ENCODE data around the gene THSD7B.

The THSD7B gene

DNA sequence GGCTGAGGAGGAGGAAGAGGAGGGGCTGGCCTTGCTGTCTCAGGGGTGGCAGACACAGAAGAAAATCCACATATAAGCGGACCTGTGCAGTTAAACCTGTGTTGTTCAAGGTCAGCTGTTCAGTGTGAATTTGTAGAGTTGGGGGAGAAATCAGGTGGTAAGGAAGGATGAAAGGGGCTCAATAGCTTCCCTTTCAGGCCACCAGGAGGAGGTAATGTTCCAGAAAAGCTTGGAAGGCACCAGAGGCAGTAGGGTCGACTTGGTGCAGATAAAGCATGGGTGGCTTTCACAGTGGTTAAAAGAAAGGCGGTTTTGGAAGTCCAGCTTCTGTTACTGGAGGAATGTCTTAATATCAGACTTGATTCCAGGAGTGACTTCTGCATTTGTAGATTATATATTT is 167.4 kb downstream of the THSD7B start:
- no peaks in the 10 kb centered on the region for H3K36me3 ChIP-seq (replicated peaks in 1 of 2; ENCODE audit: control insufficient read depth in 2 of 2, insufficient read depth in 2 of 2, low read length in 2 of 2)
- H4K8ac ChIP-seq (ENCODE audit: low read depth, low read length): no peak overlapping the region
- no peak overlapping the region for H3K18ac ChIP-seq (ENCODE audit: low read length)
- H4K91ac ChIP-seq (ENCODE audit: low read depth, low read length, poor library complexity): no peak overlapping the region
- no peak overlapping the region for H2BK5ac ChIP-seq (ENCODE audit: low read length)
- H2AK5ac ChIP-seq (ENCODE audit: low read depth, low read length): no peak overlapping the region
- no CpG with 5 or more reads among the region's 3 CpGs for WGBS, 2 donors (ENCODE audit: extremely low coverage in 2 of 2, insufficient read length in 2 of 2, insufficient replicate concordance in 1 of 2)
- no peak overlapping the region for H2BK15ac ChIP-seq (ENCODE audit: low read length)
- no peak overlapping the region for H3K4me3 ChIP-seq (ENCODE audit: low read length in 2 of 2)
- H3K27ac ChIP-seq (replicated peaks; ENCODE audit: low read length): no peak overlapping the region
- no peak overlapping the region for H3K14ac ChIP-seq (ENCODE audit: low read length)
- no peaks in the 10 kb centered on the region for H3K27me3 ChIP-seq (ENCODE audit: control insufficient read depth in 3 of 3, insufficient read depth in 3 of 3, low read depth in 1 of 3, low read length in 3 of 3)
- DNase-seq (ENCODE audit: low spot score): peak; percentile 42
- H3K9ac ChIP-seq (ENCODE audit: low read depth, low read length, poor library complexity): no peak overlapping the region
- H3K4me1 ChIP-seq (ENCODE audit: control insufficient read depth in 2 of 2, insufficient read depth in 1 of 2, low read depth in 1 of 2, low read length in 2 of 2): no peaks in the 10 kb centered on the region
- H3K79me1 ChIP-seq (ENCODE audit: low read depth, low read length): no peaks in the 10 kb centered on the region
- no peak overlapping the region for H3K4ac ChIP-seq (ENCODE audit: low read length)
- H2BK12ac ChIP-seq (ENCODE audit: low read length): no peak overlapping the region
- no peaks in the 10 kb centered on the region for H3K9me3 ChIP-seq (replicated peaks in 1 of 2; ENCODE audit: control insufficient read depth in 2 of 2, insufficient read depth in 1 of 2, low read depth in 1 of 2, low read length in 2 of 2)
- H2BK120ac ChIP-seq (ENCODE audit: low read depth, low read length): no peak overlapping the region
- no peak overlapping the region for H3K4me2 ChIP-seq (ENCODE audit: insufficient read depth, low read length, poor library complexity, severe bottlenecking)
- H2AFZ ChIP-seq (ENCODE audit: low read length): no peak overlapping the region
- H3K23ac ChIP-seq (ENCODE audit: low read depth, low read length, poor library complexity): no peak overlapping the region

- no peak overlapping the region for H3K9ac ChIP-seq (ENCODE audit: low read depth, low read length, poor library complexity)
- DNase-seq (ENCODE audit: low spot score): no peak
- H3K27me3 ChIP-seq (ENCODE audit: control insufficient read depth in 3 of 3, insufficient read depth in 3 of 3, low read depth in 1 of 3, low read length in 3 of 3): no peaks in the 10 kb centered on the region
- no peak overlapping the region for H3K4me2 ChIP-seq (ENCODE audit: insufficient read depth, low read length, poor library complexity, severe bottlenecking)
- H3K4ac ChIP-seq (ENCODE audit: low read length): no peak overlapping the region
- H2BK15ac ChIP-seq (ENCODE audit: low read length): no peak overlapping the region
- H3K4me1 ChIP-seq (ENCODE audit: control insufficient read depth in 2 of 2, insufficient read depth in 1 of 2, low read depth in 1 of 2, low read length in 2 of 2): no peaks in the 10 kb centered on the region
- WGBS, 2 donors (ENCODE audit: extremely low coverage in 2 of 2, insufficient read length in 2 of 2, insufficient replicate concordance in 1 of 2): no CpG with 5 or more reads among the region's 1 CpG
- H2BK5ac ChIP-seq (ENCODE audit: low read length): no peak overlapping the region
- no peaks in the 10 kb centered on the region for H3K9me3 ChIP-seq (replicated peaks in 1 of 2; ENCODE audit: control insufficient read depth in 2 of 2, insufficient read depth in 1 of 2, low read depth in 1 of 2, low read length in 2 of 2)
- no peak overlapping the region for H3K4me3 ChIP-seq (ENCODE audit: low read length in 2 of 2)
- H2AK5ac ChIP-seq (ENCODE audit: low read depth, low read length): no peak overlapping the region
- no peak overlapping the region for H4K8ac ChIP-seq (ENCODE audit: low read depth, low read length)
- H3K14ac ChIP-seq (ENCODE audit: low read length): no peak overlapping the region
- H2BK120ac ChIP-seq (ENCODE audit: low read depth, low read length): no peak overlapping the region
- H3K18ac ChIP-seq (ENCODE audit: low read length): no peak overlapping the region
- no peak overlapping the region for H3K23ac ChIP-seq (ENCODE audit: low read depth, low read length, poor library complexity)
- H3K27ac ChIP-seq (replicated peaks; ENCODE audit: low read length): no peak overlapping the region
- H2AFZ ChIP-seq (ENCODE audit: low read length): no peak overlapping the region
- H2BK12ac ChIP-seq (ENCODE audit: low read length): no peak overlapping the region
- H3K36me3 ChIP-seq (replicated peaks in 1 of 2; ENCODE audit: control insufficient read depth in 2 of 2, insufficient read depth in 2 of 2, low read length in 2 of 2): no peaks in the 10 kb centered on the region
- no peaks in the 10 kb centered on the region for H3K79me1 ChIP-seq (ENCODE audit: low read depth, low read length)
- no peak overlapping the region for H4K91ac ChIP-seq (ENCODE audit: low read depth, low read length, poor library complexity)
These were observed 169.8 kb downstream of the THSD7B start for GRCh38 chr2:136935119-136935518.

DNA sequence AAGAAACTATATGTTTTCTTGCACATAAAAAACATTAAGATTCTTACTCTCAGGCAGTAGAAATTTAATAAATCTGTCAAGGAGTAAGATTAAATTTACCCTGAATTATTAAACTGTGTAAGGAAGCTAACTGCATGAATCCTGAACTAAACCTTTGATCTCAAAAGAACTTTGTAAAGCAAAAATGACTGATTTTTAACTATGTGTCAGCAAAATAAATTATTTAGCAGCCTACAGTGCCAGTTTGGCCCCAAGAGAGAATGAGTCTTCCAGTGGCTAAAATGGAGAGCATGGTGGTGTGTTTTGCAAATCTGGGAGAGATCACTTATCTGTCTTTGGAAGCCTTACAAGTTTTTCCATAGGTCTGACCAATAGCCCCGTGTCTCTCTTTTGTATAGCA is 190.7 kb downstream of the THSD7B start:
- no peak overlapping the region for H2BK120ac ChIP-seq (ENCODE audit: low read depth, low read length)
- no peak overlapping the region for H3K27ac ChIP-seq (replicated peaks; ENCODE audit: low read length)
- H2AFZ ChIP-seq (ENCODE audit: low read length): no peak overlapping the region
- no peak overlapping the region for H2BK15ac ChIP-seq (ENCODE audit: low read length)
- H3K4me3 ChIP-seq (ENCODE audit: low read length in 2 of 2): no peak overlapping the region
- no peak overlapping the region for H2BK5ac ChIP-seq (ENCODE audit: low read length)
- no peak overlapping the region for H4K91ac ChIP-seq (ENCODE audit: low read depth, low read length, poor library complexity)
- H3K9me3 ChIP-seq (replicated peaks in 1 of 2; ENCODE audit: control insufficient read depth in 2 of 2, insufficient read depth in 1 of 2, low read depth in 1 of 2, low read length in 2 of 2): no peaks in the 10 kb centered on the region
- H3K4me1 ChIP-seq (ENCODE audit: control insufficient read depth in 2 of 2, insufficient read depth in 1 of 2, low read depth in 1 of 2, low read length in 2 of 2): no peaks in the 10 kb centered on the region
- H3K23ac ChIP-seq (ENCODE audit: low read depth, low read length, poor library complexity): no peak overlapping the region
- H3K27me3 ChIP-seq (ENCODE audit: control insufficient read depth in 3 of 3, insufficient read depth in 3 of 3, low read depth in 1 of 3, low read length in 3 of 3): no peaks in the 10 kb centered on the region
- H2BK12ac ChIP-seq (ENCODE audit: low read length): no peak overlapping the region
- H3K79me1 ChIP-seq (ENCODE audit: low read depth, low read length): no peaks in the 10 kb centered on the region
- no peaks in the 10 kb centered on the region for H3K36me3 ChIP-seq (replicated peaks in 1 of 2; ENCODE audit: control insufficient read depth in 2 of 2, insufficient read depth in 2 of 2, low read length in 2 of 2)
- no peak overlapping the region for H3K4ac ChIP-seq (ENCODE audit: low read length)
- no peak overlapping the region for H3K14ac ChIP-seq (ENCODE audit: low read length)
- H3K18ac ChIP-seq (ENCODE audit: low read length): no peak overlapping the region
- no peak overlapping the region for H3K9ac ChIP-seq (ENCODE audit: low read depth, low read length, poor library complexity)
- H3K4me2 ChIP-seq (ENCODE audit: insufficient read depth, low read length, poor library complexity, severe bottlenecking): no peak overlapping the region
- no CpG with 5 or more reads among the region's 1 CpG for WGBS, 2 donors (ENCODE audit: extremely low coverage in 2 of 2, insufficient read length in 2 of 2, insufficient replicate concordance in 1 of 2)
- H2AK5ac ChIP-seq (ENCODE audit: low read depth, low read length): no peak overlapping the region
- H4K8ac ChIP-seq (ENCODE audit: low read depth, low read length): no peak overlapping the region
- DNase-seq (ENCODE audit: low spot score): no peak

DNA sequence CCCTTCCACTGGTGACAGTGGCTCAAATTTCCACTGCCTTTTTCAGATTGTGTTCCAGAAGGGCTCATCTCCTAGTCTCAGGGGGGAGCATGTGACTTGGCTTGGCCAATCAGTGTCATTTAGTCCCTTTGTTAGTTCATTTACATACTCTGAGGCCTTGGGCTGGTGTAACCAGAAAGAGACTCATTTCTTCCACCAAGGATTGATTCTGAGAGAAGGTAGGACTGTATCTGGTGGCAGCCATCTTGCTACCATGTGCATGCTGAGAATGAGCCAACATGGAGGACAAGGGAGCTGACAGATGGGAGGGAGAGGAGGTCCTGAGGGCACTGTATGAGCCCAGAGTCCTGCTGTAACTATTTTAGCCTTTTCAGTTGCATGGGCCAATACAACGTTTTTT is 191.7 kb downstream of the THSD7B start:
- Histone ChIP-seq H3K9me3 (replicated peaks in 1 of 2; ENCODE audit: control insufficient read depth in 2 of 2, insufficient read depth in 1 of 2, low read depth in 1 of 2, low read length in 2 of 2) (no peaks in the 10 kb centered on the region), H3K4me2 (ENCODE audit: insufficient read depth, low read length, poor library complexity, severe bottlenecking) (no peak overlapping the region), H3K79me1 (ENCODE audit: low read depth, low read length) (no peaks in the 10 kb centered on the region), H3K36me3 (replicated peaks in 1 of 2; ENCODE audit: control insufficient read depth in 2 of 2, insufficient read depth in 2 of 2, low read length in 2 of 2) (no peaks in the 10 kb centered on the region), H3K4me3 (ENCODE audit: low read length in 2 of 2) (no peak overlapping the region), H3K23ac (ENCODE audit: low read depth, low read length, poor library complexity) (no peak overlapping the region), H2AFZ (ENCODE audit: low read length) (peak overlapping the region; percentile 71), H4K8ac (ENCODE audit: low read depth, low read length) (no peak overlapping the region), H3K4ac (ENCODE audit: low read length) (no peak overlapping the region), H2BK15ac (ENCODE audit: low read length) (no peak overlapping the region), H2BK5ac (ENCODE audit: low read length) (no peak overlapping the region), H3K4me1 (ENCODE audit: control insufficient read depth in 2 of 2, insufficient read depth in 1 of 2, low read depth in 1 of 2, low read length in 2 of 2) (no peaks in the 10 kb centered on the region), H2BK120ac (ENCODE audit: low read depth, low read length) (no peak overlapping the region), H3K9ac (ENCODE audit: low read depth, low read length, poor library complexity) (no peak overlapping the region), H2BK12ac (ENCODE audit: low read length) (no peak overlapping the region), H3K14ac (ENCODE audit: low read length) (no peak overlapping the region), H2AK5ac (ENCODE audit: low read depth, low read length) (no peak overlapping the region), H4K91ac (ENCODE audit: low read depth, low read length, poor library complexity) (no peak overlapping the region), H3K27ac (replicated peaks; ENCODE audit: low read length) (no peak overlapping the region), H3K18ac (ENCODE audit: low read length) (no peak overlapping the region), H3K27me3 (ENCODE audit: control insufficient read depth in 3 of 3, insufficient read depth in 3 of 3, low read depth in 1 of 3, low read length in 3 of 3) (no peaks in the 10 kb centered on the region)
- DNase-seq (ENCODE audit: low spot score): no peak
- no CpG with 5 or more reads among the region's 1 CpG for WGBS, 2 donors (ENCODE audit: extremely low coverage in 2 of 2, insufficient read length in 2 of 2, insufficient replicate concordance in 1 of 2)
